GM06990 (cell line): Measurements from ENCODE around the gene CNTNAP2.

Experiments used
- DNase-seq: peaks from one replicate; pipeline ENCODE4 v3.0.0-alpha.2; 2011; ENCODE audit not compliant: insufficient read length; ENCODE audit errors: extremely low read depth
- H3K27me3 ChIP-seq: replicated peaks from 2 replicates; pipeline ENCODE4 v1.6.0; 2011; ENCODE audit warnings: low read length; ENCODE audit not compliant: control insufficient read depth, insufficient read depth
- H3K36me3 ChIP-seq: 2 replicates; pipeline ENCODE4 v1.5.1; 2011; ENCODE audit warnings: low read length; ENCODE audit not compliant: control insufficient read depth, insufficient read depth
- H3K4me3 ChIP-seq: replicated peaks from 2 replicates; pipeline ENCODE4 v1.5.1; 2011; ENCODE audit warnings: low read depth, mild to moderate bottlenecking, control low read depth, low read length
- TF ChIP-seq, protein P1 (sequence below): IDR thresholded peaks from 2 replicates; pipeline ENCODE4 v1.5.1; 2011; ENCODE audit warnings: low read length, control low read depth, mild to moderate bottlenecking, inconsistent platforms; ENCODE audit not compliant: insufficient read depth, poor library complexity, severe bottlenecking

The CNTNAP2 gene

DNA sequence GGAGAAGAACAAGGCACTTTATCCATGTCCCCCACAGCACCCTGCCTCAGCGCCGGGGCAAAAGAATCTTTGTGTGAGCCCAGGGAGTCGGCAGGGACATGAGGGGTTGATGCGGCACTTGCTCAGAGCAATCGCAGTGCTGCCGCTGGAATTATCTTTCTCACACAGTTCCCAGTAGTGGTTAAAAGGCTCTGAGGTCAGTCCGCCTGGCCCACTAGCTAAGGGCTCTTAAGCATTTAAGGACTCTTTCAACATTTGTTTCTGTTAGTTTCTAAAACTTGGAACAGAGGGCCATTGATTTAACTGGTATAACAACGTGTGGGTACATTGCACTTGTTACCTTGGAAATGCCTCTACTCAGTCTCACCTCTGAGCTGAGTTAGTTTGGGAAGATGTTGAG lies 2266.0 kb downstream of the CNTNAP2 start:
- TF ChIP-seq, protein P1, sequence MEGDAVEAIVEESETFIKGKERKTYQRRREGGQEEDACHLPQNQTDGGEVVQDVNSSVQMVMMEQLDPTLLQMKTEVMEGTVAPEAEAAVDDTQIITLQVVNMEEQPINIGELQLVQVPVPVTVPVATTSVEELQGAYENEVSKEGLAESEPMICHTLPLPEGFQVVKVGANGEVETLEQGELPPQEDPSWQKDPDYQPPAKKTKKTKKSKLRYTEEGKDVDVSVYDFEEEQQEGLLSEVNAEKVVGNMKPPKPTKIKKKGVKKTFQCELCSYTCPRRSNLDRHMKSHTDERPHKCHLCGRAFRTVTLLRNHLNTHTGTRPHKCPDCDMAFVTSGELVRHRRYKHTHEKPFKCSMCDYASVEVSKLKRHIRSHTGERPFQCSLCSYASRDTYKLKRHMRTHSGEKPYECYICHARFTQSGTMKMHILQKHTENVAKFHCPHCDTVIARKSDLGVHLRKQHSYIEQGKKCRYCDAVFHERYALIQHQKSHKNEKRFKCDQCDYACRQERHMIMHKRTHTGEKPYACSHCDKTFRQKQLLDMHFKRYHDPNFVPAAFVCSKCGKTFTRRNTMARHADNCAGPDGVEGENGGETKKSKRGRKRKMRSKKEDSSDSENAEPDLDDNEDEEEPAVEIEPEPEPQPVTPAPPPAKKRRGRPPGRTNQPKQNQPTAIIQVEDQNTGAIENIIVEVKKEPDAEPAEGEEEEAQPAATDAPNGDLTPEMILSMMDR = no peak
- H3K27me3 ChIP-seq = no peaks in the 10 kb centered on the region
- DNase-seq = no peak
- H3K4me3 ChIP-seq = no peak overlapping the region
- H3K36me3 ChIP-seq = no peaks in the 10 kb centered on the region

DNA sequence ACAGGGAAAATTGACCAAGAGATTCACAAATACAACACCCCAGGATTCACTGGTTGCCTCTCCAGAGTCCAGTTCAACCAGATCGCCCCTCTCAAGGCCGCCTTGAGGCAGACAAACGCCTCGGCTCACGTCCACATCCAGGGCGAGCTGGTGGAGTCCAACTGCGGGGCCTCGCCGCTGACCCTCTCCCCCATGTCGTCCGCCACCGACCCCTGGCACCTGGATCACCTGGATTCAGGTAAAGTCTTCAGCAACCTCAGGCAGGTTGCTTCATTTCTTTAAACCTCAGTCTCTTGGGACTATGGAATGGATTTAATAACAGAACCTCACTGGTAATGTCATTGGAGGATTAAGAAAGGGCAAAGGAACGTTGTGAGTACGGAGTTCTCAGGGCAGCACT lies 2267.1 kb downstream of the CNTNAP2 start:
- TF ChIP-seq, protein P1 = no peak
- DNase-seq = no peak
- Histone ChIP-seq H3K4me3 (no peak overlapping the region), H3K36me3 (no peaks in the 10 kb centered on the region), H3K27me3 (no peaks in the 10 kb centered on the region)

DNA sequence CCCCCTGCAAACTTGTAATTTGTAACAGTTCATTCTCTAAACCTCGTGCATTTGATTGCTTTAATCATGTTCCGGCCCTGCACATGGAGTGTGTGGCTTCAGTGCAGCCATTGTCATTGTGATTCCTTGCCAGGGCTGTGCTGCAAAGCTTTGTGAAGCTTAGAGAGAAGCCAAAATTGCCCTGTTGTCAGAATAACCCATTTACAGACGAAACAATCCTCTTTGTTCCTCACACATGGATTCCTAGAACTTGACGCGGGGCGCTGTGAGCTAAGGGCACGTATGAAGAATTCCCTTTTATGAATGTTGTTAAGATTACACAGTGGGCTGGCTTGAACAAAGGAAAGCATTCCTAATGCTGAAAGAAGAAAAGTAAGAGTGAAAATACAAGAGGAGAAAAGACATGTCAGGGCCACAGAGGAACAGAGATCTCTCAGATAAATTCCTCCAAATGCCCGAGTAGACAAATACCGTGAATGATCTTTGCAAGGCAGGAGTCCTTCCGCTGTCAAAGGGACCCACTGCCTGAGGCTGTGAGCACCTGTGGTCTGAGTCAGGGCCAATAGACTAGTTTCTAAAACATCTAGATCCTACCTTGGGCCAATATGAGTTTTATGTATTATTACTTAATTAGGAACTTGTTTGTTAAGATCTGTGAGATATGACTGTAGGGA lies 2268.5 kb downstream of the CNTNAP2 start:
- no peak for DNase-seq
- Histone ChIP-seq H3K4me3 (no peak overlapping the region), H3K36me3 (no peaks in the 10 kb centered on the region), H3K27me3 (no peaks in the 10 kb centered on the region)
- TF ChIP-seq, protein P1 = no peak

DNA sequence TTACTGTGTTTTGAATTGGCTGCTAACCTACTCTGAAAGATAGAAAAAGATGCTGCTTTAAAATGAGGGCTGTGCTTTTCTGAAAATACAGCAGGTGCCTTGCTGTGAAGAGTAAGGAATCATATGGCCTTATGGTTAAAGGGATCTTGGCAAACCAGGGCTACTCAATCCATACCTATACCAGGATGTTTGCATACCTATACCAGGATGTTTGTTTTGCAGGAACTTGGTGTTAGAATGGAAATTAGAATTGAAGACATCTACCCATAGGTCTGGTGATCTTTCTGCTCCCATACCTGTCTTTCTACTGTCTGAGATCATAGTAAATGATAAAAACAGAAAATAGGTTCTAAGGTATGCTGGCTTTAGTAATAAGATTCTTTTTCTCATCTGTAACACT lies 2273.8 kb downstream of the CNTNAP2 start:
- H3K27me3 ChIP-seq = no peaks in the 10 kb centered on the region
- no peaks in the 10 kb centered on the region for H3K36me3 ChIP-seq
- TF ChIP-seq, protein P1 = no peak
- no peak for DNase-seq
- no peak overlapping the region for H3K4me3 ChIP-seq

DNA sequence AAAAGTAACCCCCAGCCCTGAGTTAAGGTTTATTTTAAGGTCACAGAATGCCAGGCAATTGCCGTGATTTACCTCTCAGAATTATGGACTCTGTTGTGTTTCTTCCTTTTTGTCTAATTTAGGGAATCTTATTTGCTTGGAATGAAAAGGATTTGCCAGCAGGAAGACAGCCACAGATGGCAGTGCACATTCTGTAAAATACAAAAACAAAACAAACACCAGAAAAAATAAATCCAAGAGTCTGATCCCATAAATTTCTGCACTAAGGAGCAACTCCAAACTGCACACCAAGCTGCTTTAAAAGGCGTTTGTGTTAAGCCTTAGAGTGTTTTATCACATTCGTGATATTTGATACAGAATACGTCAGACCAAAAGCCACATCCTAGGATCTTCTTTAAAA lies 2275.0 kb downstream of the CNTNAP2 start:
- Histone ChIP-seq H3K36me3 (no peaks in the 10 kb centered on the region), H3K27me3 (no peaks in the 10 kb centered on the region), H3K4me3 (no peak overlapping the region)
- TF ChIP-seq, protein P1 = no peak
- no peak for DNase-seq

DNA sequence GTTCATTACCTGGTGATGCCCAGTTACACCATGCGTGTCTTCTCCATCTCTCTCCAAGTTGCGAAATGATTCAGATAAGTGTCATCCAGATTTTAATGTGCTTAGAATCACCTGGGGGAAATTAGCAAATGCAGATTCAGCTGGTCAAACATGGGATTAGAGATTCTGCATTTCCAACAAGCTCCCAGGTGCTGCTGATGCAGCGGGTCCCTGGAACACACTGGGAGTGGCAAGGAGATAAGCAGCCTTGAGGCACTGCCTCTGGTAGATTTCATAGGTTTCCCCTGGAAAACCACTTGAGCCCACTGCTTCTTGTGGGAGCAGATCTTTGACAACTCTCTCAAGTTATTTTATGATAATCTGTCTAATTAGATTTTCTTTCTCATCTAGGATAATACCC lies 2278.0 kb downstream of the CNTNAP2 start:
- TF ChIP-seq, protein P1 = no peak
- DNase-seq = no peak
- Histone ChIP-seq H3K36me3 (no peaks in the 10 kb centered on the region), H3K4me3 (no peak overlapping the region), H3K27me3 (no peaks in the 10 kb centered on the region; the same call in 1 of the 2 replicates)
